GM23248 (cell line): ENCODE results near the gene ESPN. TPM values are rescaled to one million over a fixed set of nuclear protein-coding genes. Genes with fewer than 3 reads are reported as not detected.

Experiments
- DNase-seq: peaks from one replicate; pipeline ENCODE4 v3.0.0-alpha.2; 2015
- H2AFZ ChIP-seq: fragments of 200-600 bp; sonication (generic); 2 replicates; pipeline ENCODE4 v1.6.1; 2016; ENCODE audit warnings: antibody characterized with exemption
- H3F3A ChIP-seq: fragments of 200-600 bp; sonication (generic); 2 replicates; pipeline ENCODE4 v1.6.1; 2016; ENCODE audit warnings: mild to moderate bottlenecking, antibody characterized with exemption, mixed run types; ENCODE audit not compliant: insufficient read depth
- H3K27ac ChIP-seq: fragments of 200-600 bp; sonication (generic); 2 replicates; pipeline ENCODE4 v1.5.1; 2016; ENCODE audit warnings: mild to moderate bottlenecking
- H3K27me3 ChIP-seq: fragments of 200-600 bp; sonication (generic); replicated peaks from 2 replicates; pipeline ENCODE4 v1.6.1; 2016; ENCODE audit warnings: mild to moderate bottlenecking; ENCODE audit not compliant: insufficient read depth
- H3K36me3 ChIP-seq: fragments of 200-600 bp; sonication (generic); 2 replicates; pipeline ENCODE4 v1.6.1; 2016; ENCODE audit warnings: low read depth, mild to moderate bottlenecking
- H3K4me1 ChIP-seq: fragments of 200-600 bp; sonication (generic); 2 replicates; pipeline ENCODE4 v1.6.1; 2016; ENCODE audit warnings: mild to moderate bottlenecking; ENCODE audit not compliant: insufficient read depth
- H3K4me2 ChIP-seq: fragments of 200-600 bp; sonication (generic); one replicate; pipeline ENCODE4 v1.6.1; 2016; ENCODE audit warnings: mild to moderate bottlenecking; ENCODE audit not compliant: unreplicated experiment
- H3K4me3 ChIP-seq: fragments of 200-600 bp; sonication (generic); 2 replicates; pipeline ENCODE4 v1.5.1; 2016; ENCODE audit warnings: mild to moderate bottlenecking
- H3K79me2 ChIP-seq: fragments of 200-600 bp; sonication (generic); 2 replicates; pipeline ENCODE4 v1.6.1; 2016; ENCODE audit warnings: mild to moderate bottlenecking; ENCODE audit not compliant: insufficient read depth
- H3K9ac ChIP-seq: fragments of 200-600 bp; sonication (generic); 2 replicates; pipeline ENCODE4 v1.6.1; 2016; ENCODE audit warnings: mild to moderate bottlenecking
- H3K9me2 ChIP-seq: fragments of 200-600 bp; sonication (generic); 2 replicates; pipeline ENCODE4 v1.6.1; 2016; ENCODE audit warnings: mixed run types, mild to moderate bottlenecking, moderate library complexity; ENCODE audit not compliant: insufficient read depth
- H3K9me3 ChIP-seq: fragments of 200-600 bp; sonication (generic); one replicate; pipeline ENCODE4 v1.6.1; 2017; ENCODE audit warnings: low read depth
- H4K20me1 ChIP-seq: fragments of 200-600 bp; sonication (generic); 2 replicates; pipeline ENCODE4 v1.6.0; 2016; ENCODE audit not compliant: insufficient read depth
- EZH2 ChIP-seq: fragments of 200-600 bp; sonication (generic); IDR thresholded peaks from 2 replicates; pipeline ENCODE4 v1.6.1; 2018; ENCODE audit warnings: antibody characterized with exemption, mild to moderate bottlenecking; ENCODE audit not compliant: insufficient read depth, poor library complexity, severe bottlenecking
- EZH2phosphoT487 ChIP-seq: fragments of 200-600 bp; sonication (generic); IDR thresholded peaks from 2 replicates; pipeline ENCODE4 v1.6.1; 2018; ENCODE audit warnings: antibody characterized with exemption, moderate library complexity, mild to moderate bottlenecking, low read depth; ENCODE audit not compliant: insufficient read depth
- WGBS, 2 experiments: methylation state at CpG; one replicate each; pipeline ENCODE4 v1.1.6; 2015 to 2017; ENCODE audit warnings: low lambda C conversion rate in 2 of 2, low coverage in 1 of 2; ENCODE audit errors: missing lambda C conversion rate in 2 of 2; 5-methylcytosine and 5-hydroxymethylcytosine counted together
- in situ Hi-C: fragments of 300-500 bp; cut with MboI; formaldehyde crosslinking; loops from 2 replicates; pipeline ENCODE4 v1.15.0; 2020
- polyA plus RNA-seq: library from polyadenylated mRNA; unstranded; fragments of >200 nt; fragmentation: Nextera tagmentation; extraction: Ambion mirVana; gene quantifications from 2 replicates; pipeline ENCODE4 v1.2.1, GENCODE V29; 2016
- total RNA-seq: library from RNA; depleted of rRNA; stranded (reverse); fragments of >200 nt; shearing (Covaris generic); gene quantifications from 2 replicates; pipeline ENCODE4 v1.2.3, GENCODE V29; 2014

The ESPN gene
- total and polyA plus RNA-seq, 2 experiments from 2014 or later = not detected

DNA sequence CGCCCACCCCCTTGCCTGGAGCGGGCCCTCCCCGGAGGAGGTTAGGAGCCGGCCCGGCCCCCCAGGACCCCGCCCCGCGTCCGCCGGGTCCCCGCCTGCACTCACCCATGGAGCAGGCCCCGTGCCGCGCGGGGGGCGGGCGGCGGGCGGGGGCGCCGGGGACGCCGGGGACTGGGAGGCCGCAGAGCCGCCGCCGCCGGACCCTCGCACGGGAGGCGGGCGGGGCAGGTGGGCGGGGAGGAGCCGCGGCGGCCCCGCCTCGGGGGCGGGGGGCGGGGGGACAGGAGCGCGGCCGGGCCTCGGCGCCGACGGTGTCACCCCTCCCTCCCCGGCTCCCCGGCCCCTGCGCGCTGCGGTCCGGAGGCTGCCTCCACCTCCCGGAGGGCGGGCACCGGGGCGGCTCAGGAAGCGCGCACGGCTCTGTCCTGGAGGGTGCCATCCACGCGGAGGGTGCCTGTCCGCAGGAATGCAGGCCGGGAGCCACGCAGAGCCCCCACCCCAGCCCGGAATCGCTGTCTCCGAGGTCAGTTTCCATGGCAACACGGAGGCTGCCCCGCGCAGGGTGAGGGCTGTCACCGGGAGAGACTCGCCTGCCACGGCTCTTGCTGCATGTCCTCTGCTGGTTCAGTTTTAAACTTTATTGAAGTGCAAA is 72.8 kb downstream of the ESPN start:
- H3K27ac ChIP-seq = no peak overlapping the region
- no peaks in the 10 kb centered on the region for H3K27me3 ChIP-seq
- H3K4me1 ChIP-seq = no peaks in the 10 kb centered on the region; the same call in 1 of the 2 replicates
- DNase-seq = peak; percentile 61
- H3K79me2 ChIP-seq = no peaks in the 10 kb centered on the region
- H3K36me3 ChIP-seq = no peaks in the 10 kb centered on the region
- in situ Hi-C loops = no loop called here
- 0 out of 2 replicates have a peak, but pooled peaks cover 4% of the 10 kb centered on the region for H3F3A ChIP-seq
- peak overlapping the region; percentile 89 for H3K4me2 ChIP-seq
- no peaks in the 10 kb centered on the region for H3K9me3 ChIP-seq
- TF ChIP-seq EZH2phosphoT487 (no peak), EZH2 (no peak)
- no peaks in the 10 kb centered on the region for H4K20me1 ChIP-seq
- 3 to 4% methylated on average over 14 to 52 of the region's 74 CpGs for WGBS, 2 experiments
- H2AFZ ChIP-seq = peak overlapping the region; percentile 91
- peak overlapping the region; percentile 69 for H3K9ac ChIP-seq
- H3K9me2 ChIP-seq = no peaks in the 10 kb centered on the region
- H3K4me3 ChIP-seq = peak overlapping the region; percentile 81

DNA sequence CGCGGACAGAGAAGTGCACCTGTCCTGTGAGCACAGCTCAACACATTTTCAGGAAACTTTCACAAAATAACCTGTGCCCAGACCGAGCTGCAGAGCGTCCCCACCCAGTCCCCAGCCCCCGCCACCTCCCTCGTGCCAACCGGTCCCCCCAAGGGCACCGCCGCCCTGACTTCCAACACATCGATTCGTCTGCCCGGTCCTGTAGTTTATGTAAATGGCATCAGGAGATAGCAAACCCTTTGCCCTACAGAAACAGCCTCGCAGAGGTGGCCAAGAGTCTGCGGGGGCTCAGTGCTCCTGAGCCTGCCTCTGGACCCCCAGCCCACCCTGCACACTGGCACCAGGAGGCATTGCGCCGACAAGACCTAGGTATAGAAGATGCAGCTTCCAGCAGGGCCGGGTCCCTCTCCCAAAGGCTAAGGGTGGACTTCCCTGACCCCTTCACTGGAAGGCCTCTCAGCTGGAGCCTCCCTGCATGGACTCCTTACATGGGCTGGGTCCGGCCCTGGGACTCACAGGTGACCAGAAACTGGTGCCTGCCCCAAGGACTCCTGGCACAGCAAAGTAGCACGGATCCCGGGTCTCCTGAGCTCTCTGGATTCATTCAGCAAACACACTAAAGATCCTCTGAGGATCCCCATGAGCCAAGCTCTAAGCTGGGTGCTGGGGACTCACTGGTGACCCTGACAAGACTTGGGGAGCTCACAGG is 73.4 kb downstream of the ESPN start:
- in situ Hi-C loops = no loop called here
- Histone ChIP-seq H3K27ac (no peak overlapping the region), H3K9ac (peak overlapping the region; percentile 69), H3K36me3 (no peaks in the 10 kb centered on the region), H3K9me3 (no peaks in the 10 kb centered on the region), H3K4me1 (no peaks in the 10 kb centered on the region), H3K4me2 (peak overlapping the region; percentile 89), H4K20me1 (no peaks in the 10 kb centered on the region), H2AFZ (peak overlapping the region; percentile 91), H3K79me2 (no peaks in the 10 kb centered on the region), H3F3A (0 out of 2 replicates have a peak, but pooled peaks cover 4% of the 10 kb centered on the region), H3K9me2 (no peaks in the 10 kb centered on the region), H3K4me3 (peak overlapping the region; percentile 81), H3K27me3 (no peaks in the 10 kb centered on the region)
- TF ChIP-seq EZH2phosphoT487 = no peak
- no peak for TF ChIP-seq EZH2
- 54 to 61% methylated on average over 15 to 20 of the region's 20 CpGs for WGBS, 2 experiments
- DNase-seq = no peak

DNA sequence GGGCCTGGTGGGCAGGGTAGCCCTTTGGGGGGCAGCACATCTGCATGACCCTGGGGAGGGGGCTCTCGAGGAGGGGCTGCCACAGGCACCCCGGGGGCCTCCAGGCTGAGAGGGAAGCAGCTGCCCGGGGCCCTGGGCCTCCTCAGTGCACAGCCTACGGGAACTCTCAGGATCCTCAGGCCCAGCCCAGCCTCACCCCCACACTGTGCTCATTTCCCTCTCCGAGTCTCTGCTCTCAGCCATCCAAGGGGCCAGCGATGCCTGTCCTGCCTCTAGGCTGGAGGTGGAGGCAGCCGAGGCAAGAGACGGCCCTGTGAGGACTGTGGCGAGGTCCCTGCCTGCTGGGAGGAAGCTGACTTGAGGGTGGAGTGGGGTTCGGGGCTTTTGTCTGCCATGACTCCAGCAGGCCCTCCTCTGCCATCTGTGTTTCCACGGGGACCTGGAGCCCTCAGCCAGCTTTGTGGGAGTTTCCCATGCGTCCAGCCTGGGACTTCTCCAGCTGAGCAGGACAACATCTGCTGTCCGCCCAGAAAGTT is 74.1 kb downstream of the ESPN start:
- Histone ChIP-seq H4K20me1 (no peaks in the 10 kb centered on the region), H3K4me1 (no peaks in the 10 kb centered on the region), H3F3A (no peaks in the 10 kb centered on the region), H3K36me3 (no peaks in the 10 kb centered on the region), H3K4me3 (no peak overlapping the region), H3K9me2 (no peaks in the 10 kb centered on the region), H3K9me3 (no peaks in the 10 kb centered on the region), H3K79me2 (no peaks in the 10 kb centered on the region), H3K27me3 (no peaks in the 10 kb centered on the region), H3K4me2 (no peak overlapping the region), H2AFZ (no peak overlapping the region), H3K9ac (no peak overlapping the region), H3K27ac (no peak overlapping the region)
- WGBS, 2 experiments = 50 to 54% methylated on average over 10 to 13 of the region's 13 CpGs
- DNase-seq = no peak
- in situ Hi-C loops = no loop called here
- TF ChIP-seq EZH2phosphoT487 (no peak), EZH2 (no peak)

DNA sequence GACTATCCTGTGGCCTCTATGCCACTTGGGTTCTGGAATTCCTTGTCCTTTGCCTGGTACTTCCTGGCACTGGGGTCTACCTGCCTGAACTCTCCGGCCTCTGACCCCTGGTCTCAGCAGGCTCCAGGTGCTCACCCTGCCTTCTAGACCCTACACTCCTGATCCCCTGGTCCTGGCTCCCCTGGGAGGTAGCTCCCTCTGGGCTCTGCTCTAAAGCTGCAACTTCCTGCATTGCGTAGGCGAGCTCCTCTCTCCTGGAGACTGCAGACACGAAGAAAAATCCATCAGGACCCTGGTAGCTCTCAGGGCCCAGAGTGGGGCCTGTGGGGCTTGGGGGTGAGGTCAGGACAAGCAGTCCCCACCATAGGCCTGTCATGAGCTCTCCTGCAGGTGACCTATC is 74.7 kb downstream of the ESPN start:
- TF ChIP-seq EZH2phosphoT487 = no peak
- TF ChIP-seq EZH2 = no peak
- Histone ChIP-seq H3K9me2 (no peaks in the 10 kb centered on the region), H3K79me2 (no peaks in the 10 kb centered on the region), H3K4me2 (no peak overlapping the region), H3F3A (no peaks in the 10 kb centered on the region), H3K9me3 (no peaks in the 10 kb centered on the region), H2AFZ (no peak overlapping the region), H3K9ac (no peak overlapping the region), H4K20me1 (no peaks in the 10 kb centered on the region), H3K36me3 (no peaks in the 10 kb centered on the region), H3K27me3 (no peaks in the 10 kb centered on the region), H3K4me1 (no peaks in the 10 kb centered on the region), H3K4me3 (no peak overlapping the region), H3K27ac (no peak overlapping the region)
- no peak for DNase-seq
- in situ Hi-C loops = no loop called here
- 95 to 100% methylated on average over 4 of the region's 4 CpGs for WGBS, 2 experiments
